B cell (primary cell): ENCODE results near the gene KRT6C. TPM values are rescaled to one million over a fixed set of nuclear protein-coding genes. Genes with fewer than 3 reads are reported as not detected.

Experiments
- ATAC-seq: fragments of 200-7000 bp; cut with Tn5 transposase; one replicate; pipeline ENCODE4 v1.10.0; 2021; ENCODE audit warnings: low read depth, mild to moderate bottlenecking, moderate number of reproducible peaks, moderate library complexity
- CTCF ChIA-PET: fragments of 350-600 bp; sonication (Branson Sonifier 250); formaldehyde crosslinking; loops from one replicate; lab custom pipeline; 2021; ENCODE audit warnings: antibody characterized with exemption, inconsistent platforms; lab: Charles Lee
- POLR2A ChIA-PET: fragments of 350-600 bp; sonication (Branson Sonifier 250); formaldehyde crosslinking; loops from one replicate; lab custom pipeline; 2021; ENCODE audit warnings: antibody characterized with exemption; lab: Charles Lee
- DNase-seq: peaks from one replicate; pipeline ENCODE4 v3.0.0; 2013
- H2AFZ ChIP-seq: 2 replicates; pipeline ENCODE4 v1.6.1; 2012; ENCODE audit warnings: mild to moderate bottlenecking, low read depth, low read length; ENCODE audit not compliant: insufficient read depth, poor library complexity, severe bottlenecking
- H3K27ac ChIP-seq, 2 donors: 1 replicate in 1 of 2; 2 replicates in 1 of 2; pipeline ENCODE4 v1.5.1; 2012 to 2013; ENCODE audit warnings: low read length in 2 of 2, mild to moderate bottlenecking in 2 of 2, moderate library complexity in 1 of 2
- H3K27me3 ChIP-seq, 4 experiments: fragments of 200-600 bp in 1 of 4; sonication (generic) in 1 of 4; replicated peaks in 1 of 4; 1 replicate in 2 of 4; 2 replicates in 2 of 4; pipeline versions ENCODE4 v1.6.1 to v1.7.0; 2013 to 2016; ENCODE audit warnings: low read length in 3 of 4, mild to moderate bottlenecking in 2 of 4, mixed read lengths in 1 of 4, moderate library complexity in 1 of 4; ENCODE audit not compliant: insufficient read depth in 4 of 4, control insufficient read depth in 3 of 4; ENCODE audit errors: control extremely low read depth in 1 of 4
- H3K36me3 ChIP-seq, 2 experiments: replicated peaks in 1 of 2; 1 replicate in 1 of 2; 2 replicates in 1 of 2; pipeline versions ENCODE4 v1.6.1 to v1.7.1; 2013; ENCODE audit warnings: low read length in 1 of 2; ENCODE audit not compliant: insufficient read depth in 2 of 2, control insufficient read depth in 1 of 2; ENCODE audit errors: control extremely low read depth in 1 of 2, extremely low read depth in 1 of 2
- H3K4me1 ChIP-seq, 2 donors: fragments of 200-600 bp in 1 of 2; sonication (generic) in 1 of 2; 1 replicate in 1 of 2; 2 replicates in 1 of 2; pipeline versions ENCODE4 v1.5.1 to v1.6.1; 2013 to 2017; ENCODE audit warnings: low read length in 2 of 2; ENCODE audit not compliant: control insufficient read depth in 2 of 2, insufficient read depth in 2 of 2
- H3K4me2 ChIP-seq: replicated peaks from 2 replicates; pipeline ENCODE3; 2012; ENCODE audit warnings: mild to moderate bottlenecking, low read depth, low read length; ENCODE audit not compliant: poor library complexity, severe bottlenecking
- H3K4me3 ChIP-seq, 5 experiments: fragments of 200-600 bp in 1 of 5; sonication (generic) in 1 of 5; 1 replicate in 3 of 5; 2 replicates in 2 of 5; pipeline versions ENCODE4 v1.5.1 to v1.7.0; 2011 to 2016; ENCODE audit warnings: low read length in 4 of 5, mild to moderate bottlenecking in 4 of 5, low read depth in 2 of 5, control low read depth in 1 of 5, moderate library complexity in 1 of 5; ENCODE audit not compliant: insufficient read depth in 1 of 5; ENCODE audit errors: control extremely low read depth in 1 of 5, extremely low read depth in 1 of 5
- H3K79me2 ChIP-seq: fragments of 200-600 bp; sonication (generic); one replicate; pipeline ENCODE4 v1.6.0; 2016; ENCODE audit warnings: low read length; ENCODE audit not compliant: control insufficient read depth, insufficient read depth
- H3K9ac ChIP-seq: fragments of 200-600 bp; sonication (generic); 2 replicates; pipeline ENCODE4 v1.6.1; 2017; ENCODE audit warnings: mild to moderate bottlenecking, low read length, moderate library complexity
- H3K9me3 ChIP-seq, 3 donors: one replicate each; pipeline versions ENCODE4 v1.6.1 to v1.7.1; 2013; ENCODE audit warnings: low read length in 2 of 3; ENCODE audit not compliant: control insufficient read depth in 2 of 3, insufficient read depth in 1 of 3; ENCODE audit errors: control extremely low read depth in 1 of 3
- H4K20me1 ChIP-seq: 2 replicates; pipeline ENCODE4 v1.6.0; 2012; ENCODE audit warnings: mild to moderate bottlenecking, low read length; ENCODE audit not compliant: insufficient read depth, control insufficient read depth, poor library complexity, severe bottlenecking
- H3K27ac Mint-ChIP-seq: one replicate; pipeline ENCODE4 v1.8.0; 2021; ENCODE audit warnings: mixed read lengths
- H3K27me3 Mint-ChIP-seq: one replicate; pipeline ENCODE4 v1.8.0; 2021; ENCODE audit warnings: mixed read lengths
- H3K4me1 Mint-ChIP-seq: one replicate; pipeline ENCODE4 v1.8.0; 2021; ENCODE audit warnings: mixed read lengths
- H3K4me3 Mint-ChIP-seq: one replicate; pipeline ENCODE4 v1.8.0; 2021; ENCODE audit warnings: mixed read lengths
- H3K9me3 Mint-ChIP-seq: one replicate; pipeline ENCODE4 v1.8.0; 2022; ENCODE audit warnings: mixed read lengths; ENCODE audit not compliant: insufficient read depth
- EZH2 ChIP-seq: IDR thresholded peaks from 2 replicates; pipeline ENCODE4 v1.6.1; 2012; ENCODE audit warnings: borderline replicate concordance, low read depth, mild to moderate bottlenecking, moderate library complexity, low read length; ENCODE audit not compliant: insufficient read depth, poor library complexity, severe bottlenecking
- WGBS: methylation state at CpG from one replicate; pipeline ENCODE4 v1.1.5; 2013; ENCODE audit warnings: missing lambda C conversion rate; ENCODE audit not compliant: insufficient coverage; 5-methylcytosine and 5-hydroxymethylcytosine counted together
- intact Hi-C: fragments of 100-400 bp; cut with micrococcal nuclease; formaldehyde crosslinking; loops from one replicate; pipeline ENCODE4 v1.10.0; 2022
- polyA plus RNA-seq: library from polyadenylated mRNA; depleted of rRNA; stranded (reverse); fragments of >200 nt; gene quantifications from 2 replicates; pipeline ENCODE4 v1.2.3, GENCODE V29; 2012
- total RNA-seq, 2 donors: library from RNA; stranded (reverse); fragments of 120-200 nt in 1 of 2; gene quantifications; 1 replicate in 1 of 2; 2 replicates in 1 of 2; pipeline versions ENCODE4 v1.2.3 to v1.2.4, GENCODE V29; 2013 to 2022
- TF ChIP-seq, protein P1 (sequence below): fragments of 200-600 bp; IDR thresholded peaks from one replicate; pipeline ENCODE4 v1.8.0; 2022; ENCODE audit warnings: antibody characterized with exemption, mild to moderate bottlenecking

The KRT6C gene
- total and polyA plus RNA-seq, 2 donors (not counting 1 experiment from before 2014, with no cell fraction given), result not detected

DNA sequence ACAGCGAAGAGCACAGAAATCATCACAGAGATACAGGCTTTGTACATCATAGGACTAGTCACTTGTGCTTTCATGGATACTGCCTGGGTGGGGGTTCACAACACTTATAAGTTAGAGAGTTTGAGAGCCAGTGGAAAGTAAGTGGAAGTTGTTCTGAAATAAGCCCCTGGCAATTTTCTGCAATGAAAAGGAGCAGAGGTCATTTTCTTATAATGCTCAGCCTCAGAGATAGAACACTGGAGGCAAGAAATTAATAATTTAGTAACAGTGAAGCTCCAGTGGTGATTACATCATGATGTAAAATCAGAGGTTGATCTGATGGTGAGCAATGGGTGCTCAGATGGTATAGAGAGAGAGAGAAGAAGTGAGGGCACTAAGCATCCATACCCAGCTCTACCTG lies 13.6 kb upstream of the KRT6C start:
- POLR2A ChIA-PET, result no interaction called here
- no peak overlapping the region for H3K4me3 Mint-ChIP-seq
- H3K9me3 Mint-ChIP-seq, result peaks cover 6% of the 10 kb centered on the region
- peaks cover 42% of the 10 kb centered on the region for H3K27me3 Mint-ChIP-seq
- no peak overlapping the region for H3K4me3 ChIP-seq
- no peak overlapping the region for H3K9ac ChIP-seq
- H3K4me2 ChIP-seq, result no peak overlapping the region
- no peaks in the 10 kb centered on the region for H4K20me1 ChIP-seq
- no peak for ATAC-seq
- H3K27me3 ChIP-seq, result peaks cover 0 to 5% (median 0%) of the 10 kb centered on the region in 4 experiments
- H3K27ac ChIP-seq, result no peak overlapping the region
- H3K9me3 ChIP-seq, result peaks cover 1 to 3% (median 3%) of the 10 kb centered on the region in 3 donors
- no peaks in the 10 kb centered on the region for H3K36me3 ChIP-seq
- no CpG with 5 or more reads among the region's 1 CpG for WGBS
- no peak overlapping the region for H3K27ac Mint-ChIP-seq
- intact Hi-C loops, result no loop called here
- H3K79me2 ChIP-seq, result no peaks in the 10 kb centered on the region
- no peaks in the 10 kb centered on the region for H3K4me1 ChIP-seq
- H3K4me1 Mint-ChIP-seq, result no peaks in the 10 kb centered on the region
- CTCF ChIA-PET, result no interaction called here
- no peak for DNase-seq
- no peak overlapping the region for H2AFZ ChIP-seq
- TF ChIP-seq, protein P1, sequence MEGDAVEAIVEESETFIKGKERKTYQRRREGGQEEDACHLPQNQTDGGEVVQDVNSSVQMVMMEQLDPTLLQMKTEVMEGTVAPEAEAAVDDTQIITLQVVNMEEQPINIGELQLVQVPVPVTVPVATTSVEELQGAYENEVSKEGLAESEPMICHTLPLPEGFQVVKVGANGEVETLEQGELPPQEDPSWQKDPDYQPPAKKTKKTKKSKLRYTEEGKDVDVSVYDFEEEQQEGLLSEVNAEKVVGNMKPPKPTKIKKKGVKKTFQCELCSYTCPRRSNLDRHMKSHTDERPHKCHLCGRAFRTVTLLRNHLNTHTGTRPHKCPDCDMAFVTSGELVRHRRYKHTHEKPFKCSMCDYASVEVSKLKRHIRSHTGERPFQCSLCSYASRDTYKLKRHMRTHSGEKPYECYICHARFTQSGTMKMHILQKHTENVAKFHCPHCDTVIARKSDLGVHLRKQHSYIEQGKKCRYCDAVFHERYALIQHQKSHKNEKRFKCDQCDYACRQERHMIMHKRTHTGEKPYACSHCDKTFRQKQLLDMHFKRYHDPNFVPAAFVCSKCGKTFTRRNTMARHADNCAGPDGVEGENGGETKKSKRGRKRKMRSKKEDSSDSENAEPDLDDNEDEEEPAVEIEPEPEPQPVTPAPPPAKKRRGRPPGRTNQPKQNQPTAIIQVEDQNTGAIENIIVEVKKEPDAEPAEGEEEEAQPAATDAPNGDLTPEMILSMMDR, result no peak
- no peak for TF ChIP-seq EZH2

DNA sequence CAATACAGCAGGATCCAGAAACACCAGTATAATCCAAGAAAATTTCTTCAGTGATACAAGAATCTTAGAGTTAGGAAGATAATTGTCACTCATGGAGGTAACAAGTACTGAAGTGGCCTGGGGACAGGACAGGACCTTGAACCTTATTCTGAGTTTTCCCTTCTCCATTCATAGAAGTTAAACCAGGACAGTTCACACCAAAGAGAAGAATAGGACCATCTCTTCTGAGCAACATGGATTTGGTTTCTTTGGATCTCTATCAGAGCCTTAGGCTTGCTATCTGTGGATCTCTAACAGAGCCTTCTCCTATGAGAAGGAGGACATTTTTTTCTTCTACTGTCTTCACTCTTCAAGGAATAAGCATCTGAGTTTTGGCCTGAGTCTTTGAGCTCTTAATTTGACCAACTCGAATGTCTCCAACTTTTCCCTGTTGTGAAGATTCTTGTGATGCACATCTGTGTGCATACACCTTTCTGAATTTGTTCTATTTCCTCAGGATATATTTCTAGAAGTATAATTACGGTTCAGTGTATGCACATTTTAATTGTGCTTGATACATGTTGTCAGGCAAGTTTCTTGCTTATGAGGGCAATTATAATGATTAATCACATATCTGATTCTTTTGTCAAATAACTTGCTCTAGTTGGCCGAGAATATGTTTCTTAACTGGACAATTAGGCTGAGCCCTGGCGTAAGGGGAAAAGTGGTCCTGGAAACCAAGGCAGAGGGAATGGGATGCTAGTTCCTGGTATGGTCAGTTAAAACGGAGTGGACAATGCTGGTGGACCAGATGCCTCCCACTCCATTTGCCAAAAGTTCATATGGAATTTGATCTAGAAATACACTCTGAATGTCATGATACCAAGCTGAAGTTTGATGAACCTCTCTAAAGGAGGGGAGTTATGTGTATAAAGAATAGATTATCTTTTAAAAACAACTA lies 12.8 kb upstream of the KRT6C start:
- ATAC-seq (no peak), DNase-seq (no peak)
- TF ChIP-seq EZH2, result no peak
- WGBS, result 89% methylated on average over 3 of the region's 5 CpGs
- no peak overlapping the region for H3K27ac Mint-ChIP-seq
- H3K4me2 ChIP-seq, result no peak overlapping the region
- intact Hi-C loops, result no loop called here
- H3K9me3 Mint-ChIP-seq, result peaks cover 6% of the 10 kb centered on the region
- H3K79me2 ChIP-seq, result no peaks in the 10 kb centered on the region
- no peaks in the 10 kb centered on the region for H3K4me1 Mint-ChIP-seq
- ChIA-PET CTCF (no interaction called here), POLR2A (no interaction called here)
- H3K9me3 ChIP-seq, result peaks cover 1 to 3% (median 3%) of the 10 kb centered on the region in 3 donors
- H2AFZ ChIP-seq, result no peak overlapping the region
- no peak overlapping the region for H3K4me3 Mint-ChIP-seq
- no peak overlapping the region for H3K27ac ChIP-seq
- no peak overlapping the region for H3K4me3 ChIP-seq
- H4K20me1 ChIP-seq, result no peaks in the 10 kb centered on the region
- H3K9ac ChIP-seq, result no peak overlapping the region
- peaks cover 0 to 5% (median 0%) of the 10 kb centered on the region in 4 experiments for H3K27me3 ChIP-seq
- H3K4me1 ChIP-seq, result no peaks in the 10 kb centered on the region
- H3K27me3 Mint-ChIP-seq, result peaks cover 37% of the 10 kb centered on the region
- H3K36me3 ChIP-seq, result no peaks in the 10 kb centered on the region
